IMR-90 (cell line): ENCODE data around the gene DNAJC13.

ENCODE experiments used
- CHD1 ChIP-seq: IDR thresholded peaks from 2 replicates; pipeline ENCODE4 v1.6.1; 2012; ENCODE audit warnings: low read depth, low read length, improper control_type of control experiment
- CTCF ChIP-seq: conservative IDR thresholded peaks from 2 replicates; pipeline ENCODE4 v1.5.1; 2012; ENCODE audit warnings: mild to moderate bottlenecking, low read depth, low read length, improper control_type of control experiment
- MXI1 ChIP-seq: IDR thresholded peaks from 2 replicates; pipeline ENCODE4 v1.6.1; 2012; ENCODE audit warnings: low read depth, mild to moderate bottlenecking, low read length, moderate library complexity, borderline replicate concordance
- POLR2A ChIP-seq: IDR thresholded peaks from 2 replicates; pipeline ENCODE4 v1.6.1; 2012; ENCODE audit warnings: mild to moderate bottlenecking, low read depth, low read length
- SMC3 ChIP-seq: fragments of 150-350 bp; IDR thresholded peaks from 2 replicates; pipeline ENCODE4 v1.6.1; 2016; ENCODE audit warnings: low read depth, mild to moderate bottlenecking, antibody characterized with exemption, low read length, moderate library complexity
- USF2 ChIP-seq: fragments of 150-350 bp; IDR thresholded peaks from 2 replicates; pipeline ENCODE4 v1.6.1; 2017; ENCODE audit warnings: mild to moderate bottlenecking, antibody characterized with exemption, low read length, low read depth

GRCh38 chr3:132459551-132459950 lies 42.2 kb downstream of the DNAJC13 start:
- TF ChIP-seq USF2 (no peak), CTCF (no peak), POLR2A (no peak), CHD1 (no peak), MXI1 (no peak), SMC3 (no peak)
